Lower lobe of right lung (tissue), 2 donors: ENCODE results near the gene ROBO2. TPM values are rescaled to one million over a fixed set of nuclear protein-coding genes. Genes with fewer than 3 reads are reported as not detected.

Experiments
- ATAC-seq, 2 donors: fragments of 200-7000 bp; cut with Tn5 transposase; one replicate each; pipeline ENCODE4 v1.9.1; 2020 to 2022; ENCODE audit warnings: mild to moderate bottlenecking in 2 of 2, moderate library complexity in 2 of 2
- DNase-seq: peaks from one replicate; pipeline ENCODE4 v3.0.0-alpha.2; 2020
- H3K27ac ChIP-seq: fragments of 200-600 bp; one replicate; pipeline ENCODE4 v1.8.0; 2022
- H3K27me3 ChIP-seq: fragments of 200-600 bp; one replicate; pipeline ENCODE4 v1.8.0; 2022; ENCODE audit warnings: low read depth
- H3K36me3 ChIP-seq: fragments of 200-600 bp; one replicate; pipeline ENCODE4 v1.8.0; 2022; ENCODE audit warnings: mild to moderate bottlenecking
- H3K4me1 ChIP-seq: fragments of 200-600 bp; one replicate; pipeline ENCODE4 v1.8.0; 2022
- H3K4me3 ChIP-seq: fragments of 200-600 bp; one replicate; pipeline ENCODE4 v1.8.0; 2022; ENCODE audit warnings: mild to moderate bottlenecking
- H3K9me3 ChIP-seq: fragments of 200-600 bp; one replicate; pipeline ENCODE4 v1.8.0; 2022
- intact Hi-C: fragments of 100-400 bp; cut with DNase I; formaldehyde crosslinking; loops from one replicate; pipeline ENCODE4 v1.11.0; 2022
- total RNA-seq: library from RNA; stranded (reverse); fragmentation: NEBNext Ultra II Directional; extraction: Animal tissue kit (Norgen Biotek cat#: 25700); gene quantifications from one replicate; pipeline ENCODE4 v1.2.1, GENCODE V29; 2021
- TF ChIP-seq, protein P1 (sequence below): fragments of 200-600 bp; IDR thresholded peaks from one replicate; pipeline ENCODE4 v1.8.0; 2022; ENCODE audit warnings: antibody characterized with exemption, mild to moderate bottlenecking
- donor health status: DM: no; HTN: yes; CAD: no; lungs with severe emphysema.

Gene ROBO2
- total RNA-seq, 1 donor from 2014 or later = 11.8 TPM

DNA sequence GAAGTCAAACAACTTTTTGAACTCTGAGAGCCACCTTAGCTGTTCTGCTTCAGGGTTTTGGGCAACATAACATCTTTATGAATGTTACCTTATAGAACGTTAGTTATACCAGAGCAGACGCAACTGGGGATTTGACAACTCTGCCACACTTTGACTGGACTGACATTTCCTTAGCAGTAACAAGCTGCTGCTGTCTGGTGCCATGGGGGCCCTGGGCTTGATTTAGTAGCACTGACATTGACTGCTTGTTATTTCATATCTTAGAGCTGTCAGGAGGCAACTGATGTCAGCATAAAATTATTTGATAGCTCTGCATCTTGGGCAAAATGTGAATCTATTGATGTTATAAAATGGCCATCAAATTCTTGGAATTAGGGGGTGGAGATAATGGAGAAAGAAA is 285.4 kb downstream of the ROBO2 start:
- Histone ChIP-seq H3K4me3 (no peak overlapping the region), H3K27ac (no peak overlapping the region), H3K36me3 (no peaks in the 10 kb centered on the region), H3K27me3 (no peaks in the 10 kb centered on the region), H3K9me3 (no peaks in the 10 kb centered on the region), H3K4me1 (no peaks in the 10 kb centered on the region)
- intact Hi-C loops = no loop called here
- no peak for DNase-seq
- ATAC-seq = no peak
- TF ChIP-seq, protein P1, sequence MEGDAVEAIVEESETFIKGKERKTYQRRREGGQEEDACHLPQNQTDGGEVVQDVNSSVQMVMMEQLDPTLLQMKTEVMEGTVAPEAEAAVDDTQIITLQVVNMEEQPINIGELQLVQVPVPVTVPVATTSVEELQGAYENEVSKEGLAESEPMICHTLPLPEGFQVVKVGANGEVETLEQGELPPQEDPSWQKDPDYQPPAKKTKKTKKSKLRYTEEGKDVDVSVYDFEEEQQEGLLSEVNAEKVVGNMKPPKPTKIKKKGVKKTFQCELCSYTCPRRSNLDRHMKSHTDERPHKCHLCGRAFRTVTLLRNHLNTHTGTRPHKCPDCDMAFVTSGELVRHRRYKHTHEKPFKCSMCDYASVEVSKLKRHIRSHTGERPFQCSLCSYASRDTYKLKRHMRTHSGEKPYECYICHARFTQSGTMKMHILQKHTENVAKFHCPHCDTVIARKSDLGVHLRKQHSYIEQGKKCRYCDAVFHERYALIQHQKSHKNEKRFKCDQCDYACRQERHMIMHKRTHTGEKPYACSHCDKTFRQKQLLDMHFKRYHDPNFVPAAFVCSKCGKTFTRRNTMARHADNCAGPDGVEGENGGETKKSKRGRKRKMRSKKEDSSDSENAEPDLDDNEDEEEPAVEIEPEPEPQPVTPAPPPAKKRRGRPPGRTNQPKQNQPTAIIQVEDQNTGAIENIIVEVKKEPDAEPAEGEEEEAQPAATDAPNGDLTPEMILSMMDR = no peak

DNA sequence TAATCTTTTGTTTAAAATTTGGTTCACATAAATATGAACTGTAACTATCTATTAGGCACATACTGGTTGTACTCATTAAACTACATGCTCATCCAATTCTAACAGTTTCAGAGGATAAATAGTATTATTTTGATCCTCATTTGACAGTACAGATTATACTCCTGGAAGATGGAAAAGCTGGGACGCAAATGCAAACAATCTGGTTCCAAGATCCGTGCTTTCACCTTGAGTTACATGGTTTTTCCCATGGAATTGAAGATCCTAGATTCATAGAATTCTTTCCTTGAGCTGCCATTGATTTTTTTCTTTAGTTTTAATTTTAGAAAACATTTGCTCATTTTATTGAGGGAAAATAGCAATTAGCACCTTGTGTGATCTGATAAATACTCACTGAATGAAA is 285.8 kb downstream of the ROBO2 start:
- Histone ChIP-seq H3K36me3 (no peaks in the 10 kb centered on the region), H3K27ac (no peak overlapping the region), H3K27me3 (no peaks in the 10 kb centered on the region), H3K4me1 (no peaks in the 10 kb centered on the region), H3K4me3 (no peak overlapping the region), H3K9me3 (no peaks in the 10 kb centered on the region)
- TF ChIP-seq, protein P1 = no peak
- no peak for DNase-seq
- ATAC-seq = no peak
- intact Hi-C loops = no loop called here

GRCh38 chr3:77326586-77326985 is 286.7 kb downstream of the ROBO2 start:
- H3K36me3 ChIP-seq = no peaks in the 10 kb centered on the region
- no peaks in the 10 kb centered on the region for H3K27me3 ChIP-seq
- H3K27ac ChIP-seq = no peak overlapping the region
- TF ChIP-seq, protein P1 = no peak
- DNase-seq (no peak), ATAC-seq (no peak)
- intact Hi-C loops = no loop called here
- H3K4me3 ChIP-seq = no peak overlapping the region
- no peaks in the 10 kb centered on the region for H3K4me1 ChIP-seq
- H3K9me3 ChIP-seq = no peaks in the 10 kb centered on the region

DNA sequence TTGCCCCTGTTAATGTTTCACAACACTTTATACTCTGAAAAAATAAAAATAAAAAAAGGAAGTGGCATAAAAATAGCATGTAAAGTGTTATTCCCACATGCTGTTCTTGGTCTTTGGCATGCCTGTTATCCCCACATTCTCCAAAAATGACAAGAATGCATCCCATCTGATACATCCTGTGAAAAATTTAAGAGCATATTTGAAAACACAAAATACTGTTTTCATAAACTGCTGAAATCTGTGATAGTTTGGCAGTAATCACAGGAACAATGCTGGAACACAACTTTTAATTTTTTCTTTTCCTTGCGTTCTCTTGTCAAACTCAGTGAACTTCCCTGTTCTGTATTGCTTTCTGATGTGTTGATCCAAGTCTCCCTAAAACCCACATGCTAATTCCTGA is 288.8 kb downstream of the ROBO2 start:
- H3K27me3 ChIP-seq = no peaks in the 10 kb centered on the region
- H3K36me3 ChIP-seq = no peaks in the 10 kb centered on the region
- intact Hi-C loops = no loop called here
- H3K4me3 ChIP-seq = no peak overlapping the region
- ATAC-seq = peak; percentile 26 to 45
- TF ChIP-seq, protein P1 = no peak
- no peaks in the 10 kb centered on the region for H3K4me1 ChIP-seq
- no peaks in the 10 kb centered on the region for H3K9me3 ChIP-seq
- DNase-seq = no peak
- H3K27ac ChIP-seq = peak overlapping the region; percentile 68

DNA sequence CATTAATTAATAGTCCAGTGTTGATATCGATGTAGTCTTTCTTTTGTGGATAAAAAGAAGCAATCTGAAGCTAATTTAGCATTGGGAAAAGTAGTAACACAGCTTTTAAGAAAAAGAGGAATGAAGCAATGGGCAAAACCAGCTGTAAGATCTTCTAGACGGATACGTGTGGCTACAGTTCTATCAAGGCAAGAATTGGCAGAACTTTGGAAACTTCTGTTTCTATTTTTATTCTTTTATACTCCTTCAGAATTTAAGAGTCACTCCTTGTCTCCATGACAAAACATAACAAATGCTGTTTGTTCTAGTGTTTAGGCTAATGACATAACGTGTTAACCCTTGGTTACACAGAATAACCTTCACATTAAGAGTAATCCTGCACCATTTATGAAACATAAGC is 289.2 kb downstream of the ROBO2 start:
- no peaks in the 10 kb centered on the region for H3K4me1 ChIP-seq
- DNase-seq (no peak), ATAC-seq (peak; percentile 66 to 71)
- H3K9me3 ChIP-seq = no peaks in the 10 kb centered on the region
- H3K36me3 ChIP-seq = no peaks in the 10 kb centered on the region
- intact Hi-C loops = no loop called here
- H3K27me3 ChIP-seq = no peaks in the 10 kb centered on the region
- TF ChIP-seq, protein P1 = no peak
- no peak overlapping the region for H3K4me3 ChIP-seq
- H3K27ac ChIP-seq = peak overlapping the region; percentile 68

DNA sequence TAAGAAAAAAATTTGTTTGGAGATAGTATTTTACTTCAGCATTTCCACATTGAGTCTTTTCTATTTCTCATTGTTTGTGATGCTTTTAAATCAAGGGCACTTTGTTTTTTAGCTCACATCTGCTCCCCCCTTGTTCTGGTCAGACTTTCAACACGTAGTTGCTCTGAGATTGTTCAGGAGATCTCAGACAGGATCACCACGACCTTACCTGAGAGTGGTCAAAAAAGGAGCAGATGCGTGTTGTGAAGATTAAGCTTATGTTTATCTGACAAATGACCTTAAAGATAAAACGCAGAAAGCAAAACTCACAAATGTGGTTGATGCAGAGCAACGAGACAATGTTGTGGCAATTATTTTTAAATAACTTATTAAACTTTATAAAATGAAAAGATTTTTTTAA is 298.3 kb downstream of the ROBO2 start:
- no peaks in the 10 kb centered on the region for H3K9me3 ChIP-seq
- intact Hi-C loops = no loop called here
- no peaks in the 10 kb centered on the region for H3K4me1 ChIP-seq
- H3K36me3 ChIP-seq = no peaks in the 10 kb centered on the region
- H3K27me3 ChIP-seq = no peaks in the 10 kb centered on the region
- ATAC-seq (no peak), DNase-seq (no peak)
- H3K4me3 ChIP-seq = no peak overlapping the region
- TF ChIP-seq, protein P1 = no peak
- no peak overlapping the region for H3K27ac ChIP-seq
